NK-92 treated with Interleukin-12 subunit alpha and Interleukin-12 subunit beta, amount 100 ng/mL, for 24 hours (cell line): ENCODE data around the gene ZNF319.

Experiments
- DNase-seq: peaks from one replicate; lab custom pipeline; 2025; lab: John Stamatoyannopoulos, UW

Gene ZNF319

GRCh38 chr16:58037365-58038057, 37.0 kb upstream of the ZNF319 start:
- DNase-seq: no peak

GRCh38 chr16:58036943-58037342, 36.5 kb upstream of the ZNF319 start:
- DNase-seq: no peak

GRCh38 chr16:58035356-58036170, 35.1 kb upstream of the ZNF319 start:
- no peak for DNase-seq

GRCh38 chr16:58034774-58035173, 34.3 kb upstream of the ZNF319 start:
- no peak for DNase-seq

GRCh38 chr16:58034128-58034685, 33.7 kb upstream of the ZNF319 start:
- no peak for DNase-seq

GRCh38 chr16:58032710-58033293, 32.3 kb upstream of the ZNF319 start:
- no peak for DNase-seq

GRCh38 chr16:58031016-58031800, 30.7 kb upstream of the ZNF319 start:
- no peak for DNase-seq

GRCh38 chr16:58030136-58030840, 29.8 kb upstream of the ZNF319 start:
- no peak for DNase-seq

GRCh38 chr16:58029410-58029809, 28.9 kb upstream of the ZNF319 start:
- no peak for DNase-seq

- DNase-seq: no peak
These were observed 28.1 kb upstream of the ZNF319 start for GRCh38 chr16:58028541-58029070.

GRCh38 chr16:58027916-58028455, 27.5 kb upstream of the ZNF319 start:
- DNase-seq: no peak

GRCh38 chr16:58027161-58027915, 26.9 kb upstream of the ZNF319 start:
- DNase-seq: no peak

GRCh38 chr16:58026705-58027160, 26.3 kb upstream of the ZNF319 start:
- no peak for DNase-seq

- no peak for DNase-seq
These were observed 25.8 kb upstream of the ZNF319 start for GRCh38 chr16:58026139-58026704.

- DNase-seq: no peak
These were observed 25.1 kb upstream of the ZNF319 start, which contains the start of gene MMP15 for GRCh38 chr16:58025351-58026138. MMP15 (plus strand) TSS chr16:58025754; CDS start chr16:58026351, 597 bp downstream.

GRCh38 chr16:58024486-58025350, 24.2 kb upstream of the ZNF319 start:
- no peak for DNase-seq

GRCh38 chr16:58022601-58023371, 22.3 kb upstream of the ZNF319 start:
- DNase-seq: no peak
